Measurements from ENCODE around the gene DYNC1LI1. TPM values are rescaled to one million over a fixed set of nuclear protein-coding genes. Genes with fewer than 3 reads are reported as not detected.

The DYNC1LI1 gene
- total and polyA plus RNA-seq, 2 of the 4 experiments (the other 2 are of a cell fraction) = 25.2 to 30.8 TPM

DNA sequence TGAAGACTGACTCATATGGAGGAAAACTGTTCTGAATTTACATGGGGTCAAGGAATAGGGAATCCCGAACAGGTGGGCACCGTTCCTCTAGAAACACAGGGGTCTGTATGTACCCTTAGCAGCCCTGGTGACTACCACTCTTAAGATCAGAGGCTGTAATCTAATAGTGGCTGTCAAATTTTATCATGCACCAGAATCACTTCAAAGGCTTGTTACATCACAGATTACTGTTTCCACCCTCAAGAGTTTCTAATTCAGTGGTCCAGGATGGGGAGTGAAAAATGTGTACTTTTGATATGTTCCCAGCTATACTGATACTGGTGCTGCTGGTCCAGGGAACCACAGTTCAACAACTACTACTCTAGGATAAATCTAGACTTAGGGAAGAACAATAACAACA, 27.9 kb downstream of the DYNC1LI1 start:
- Histone ChIP-seq H4K5ac (ENCODE audit: low read depth, low read length) (no peak overlapping the region), H3K27ac (ENCODE audit: insufficient read depth, low read length) (no peak overlapping the region)
- CTCF ChIA-PET = interaction anchor here (0.7 kb wide), 1 partner anchor 100 kb away, joined by 3 read pairs; no protein-coding TSS in a partner anchor

More for the DNA sequence above, 27.9 kb downstream of the DYNC1LI1 start:
- intact Hi-C loops (cut with micrococcal nuclease) (no loop called here), dilution Hi-C loops (cut with HindIII; ENCODE audit: low sequenced_read_pairs, unreplicated experiment) (no loop called here), in situ Hi-C loops (cut with MboI; ENCODE audit: low sequenced_read_pairs) (no loop called here)
- Histone ChIP-seq H4K8ac (ENCODE audit: low read depth in 2 of 2, low read length in 2 of 2) (no peak overlapping the region), H3K4me3 (ENCODE audit: insufficient read depth, low read depth, low read length) (no peak overlapping the region), H3K56ac (ENCODE audit: extremely low read depth, insufficient read depth, low read length) (no peak overlapping the region), H2AK9ac (replicated peaks; ENCODE audit: low read depth, low read length, poor library complexity) (no peak overlapping the region), H4K20me1 (ENCODE audit: insufficient read depth, low read length) (no peaks in the 10 kb centered on the region; the same call in none of the 2 replicates), H2AFZ (replicated peaks; ENCODE audit: low read length, poor library complexity) (no peak overlapping the region), H3K9ac (ENCODE audit: low read depth, low read length) (no peak overlapping the region), H3K79me1 (ENCODE audit: low read depth in 1 of 2, low read length in 2 of 2) (peaks cover 17 to 26% of the 10 kb centered on the region in 2 experiments), H3K4ac (ENCODE audit: low read depth, low read length) (no peak overlapping the region), H2BK5ac (ENCODE audit: low read depth, low read length, poor library complexity, severe bottlenecking) (no peak overlapping the region), H3K27me3 (ENCODE audit: control insufficient read depth, insufficient read depth, low read length) (no peaks in the 10 kb centered on the region), H3K9me1 (ENCODE audit: insufficient read depth, low read length) (peaks cover 6% of the 10 kb centered on the region; the same call in 1 of the 2 replicates), H3K4me1 (ENCODE audit: control insufficient read depth, insufficient read depth, low read length) (no peaks in the 10 kb centered on the region), H3K9me3 (ENCODE audit: control insufficient read depth, insufficient read depth, low read length) (no peaks in the 10 kb centered on the region), H3K4me2 (ENCODE audit: low read depth, low read length) (no peak overlapping the region), H3K23ac (ENCODE audit: low read depth, low read length) (no peak overlapping the region), H2BK15ac (ENCODE audit: low read depth, low read length) (no peak overlapping the region), H3K36me3 (ENCODE audit: control insufficient read depth, insufficient read depth, low read length) (0 out of 2 replicates have a peak, but pooled peaks cover 2% of the 10 kb centered on the region), H3K14ac (replicated peaks; ENCODE audit: low read depth, low read length) (no peak overlapping the region), H2AK5ac (ENCODE audit: low read depth, low read length) (no peak overlapping the region), H2BK120ac (ENCODE audit: low read depth, low read length) (no peak overlapping the region), H2BK20ac (ENCODE audit: low read depth, low read length) (no peak overlapping the region), H3K18ac (ENCODE audit: low read depth, low read length) (no peak overlapping the region), H4K91ac (ENCODE audit: insufficient read depth, low read depth, low read length) (no peak overlapping the region)
- DNase-seq (no peak), ATAC-seq (ENCODE audit: low read depth) (no peak)
- no CpG with 5 or more reads among the region's 2 CpGs for WGBS, 2 experiments (ENCODE audit: extremely low coverage in 2 of 2, insufficient read length in 1 of 2)
- TF ChIP-seq MAFK (IDR thresholded peaks at IDR 0.05; ENCODE audit: low read depth, low read length) (no peak), BHLHE40 (IDR thresholded peaks at IDR 0.05; ENCODE audit: low read depth, low read length) (no peak), MXI1 (IDR thresholded peaks at IDR 0.05; ENCODE audit: borderline replicate concordance, low read depth, low read length) (no peak), RCOR1 (IDR thresholded peaks at IDR 0.05; ENCODE audit: insufficient replicate concordance, low read length) (no peak), RAD21 (IDR thresholded peaks at IDR 0.05; ENCODE audit: low read length) (no peak), MAZ (IDR thresholded peaks at IDR 0.05; ENCODE audit: borderline replicate concordance, low read depth, low read length) (no peak)
- TF ChIP-seq, protein P1, sequence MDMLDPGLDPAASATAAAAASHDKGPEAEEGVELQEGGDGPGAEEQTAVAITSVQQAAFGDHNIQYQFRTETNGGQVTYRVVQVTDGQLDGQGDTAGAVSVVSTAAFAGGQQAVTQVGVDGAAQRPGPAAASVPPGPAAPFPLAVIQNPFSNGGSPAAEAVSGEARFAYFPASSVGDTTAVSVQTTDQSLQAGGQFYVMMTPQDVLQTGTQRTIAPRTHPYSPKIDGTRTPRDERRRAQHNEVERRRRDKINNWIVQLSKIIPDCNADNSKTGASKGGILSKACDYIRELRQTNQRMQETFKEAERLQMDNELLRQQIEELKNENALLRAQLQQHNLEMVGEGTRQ (IDR thresholded peaks at IDR 0.05; ENCODE audit: low read depth, low read length) = no peak
- no TSS peak for BruUV-seq (replicated peaks)
- POLR2A ChIA-PET (ENCODE audit: unreplicated experiment) = no interaction called here

Data from IMR-90 (cell line).